Epithelial cell of proximal tubule (primary cell): ENCODE results near the gene STK38. TPM values are rescaled to one million over a fixed set of nuclear protein-coding genes. Genes with fewer than 3 reads are reported as not detected.
A peak's percentile ranks its signal among the peaks of the same experiment; 100 is the strongest.

Experiments used
- DNase-seq: peaks from one replicate; pipeline ENCODE4 v3.0.0-alpha.2; 2011; ENCODE audit warnings: low read depth
- H3K4me3 ChIP-seq: 2 replicates; pipeline ENCODE4 v1.5.1; 2011; ENCODE audit warnings: low read depth, mild to moderate bottlenecking, low read length
- CTCF ChIP-seq: conservative IDR thresholded peaks from 2 replicates; pipeline ENCODE4 v1.5.1; 2012; ENCODE audit warnings: low read depth, mild to moderate bottlenecking, low read length
- total RNA-seq: library from RNA; depleted of rRNA; stranded (reverse); fragments of >200 nt; gene quantifications from 2 replicates; pipeline ENCODE4 v1.2.3, GENCODE V29; 2015

STK38 gene
- total RNA-seq = 18.3 and 21.5 TPM in 2 replicates

DNA sequence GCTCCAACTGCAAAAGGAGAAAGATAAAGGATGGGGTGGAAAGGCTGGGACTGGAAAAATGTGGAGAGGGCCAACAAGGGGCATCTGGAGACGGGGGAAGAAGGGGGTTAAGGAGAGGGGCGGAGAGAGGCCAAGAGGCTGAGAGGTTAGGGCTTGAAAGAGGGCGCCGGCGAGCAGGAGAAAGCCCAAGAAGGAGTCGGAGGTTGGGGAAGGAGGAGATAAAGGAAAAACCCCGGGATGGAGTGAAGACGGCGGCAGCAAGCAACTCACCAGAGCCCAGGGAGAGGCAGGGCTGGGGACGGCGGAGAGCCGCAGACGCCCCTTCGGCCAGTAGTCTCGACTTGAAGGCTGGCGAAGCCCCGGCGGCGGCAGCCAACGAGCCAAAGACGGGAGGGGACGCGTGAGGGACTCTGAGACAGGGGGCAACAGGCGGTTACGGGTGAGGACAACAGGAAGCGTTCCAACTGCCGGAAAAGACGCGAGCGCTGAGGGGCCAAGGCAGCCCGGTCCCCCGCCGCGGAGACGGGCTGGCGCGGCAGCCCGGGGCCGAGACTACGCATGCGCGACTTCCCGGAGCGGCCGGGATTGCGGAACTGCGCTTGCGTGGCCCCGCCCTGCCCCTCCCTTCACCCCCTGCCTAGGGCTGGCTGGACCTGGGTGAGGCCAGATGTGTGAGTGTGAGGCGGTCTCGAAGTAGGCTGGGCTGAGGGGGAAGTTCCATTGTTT, at the start of gene STK38:
Gene STK38 (minus strand): TSS at position 560 of the 726 bp plus-strand sequence. CDS start 7,277 bp downstream, outside the sequence.
- TF ChIP-seq CTCF = peak; percentile 28
- peak within 1 kb of the TSS; percentile 89 for H3K4me3 ChIP-seq
- peak; percentile 23 for DNase-seq

GRCh38 chr6:36596356-36596755, 49.1 kb upstream of the STK38 start:
- no peak for DNase-seq
- TF ChIP-seq CTCF = no peak
- peak overlapping the region; percentile 93 for H3K4me3 ChIP-seq

GRCh38 chr6:36594816-36595643, 47.8 kb upstream of the STK38 start:
- DNase-seq = no peak
- no peak for TF ChIP-seq CTCF

GRCh38 chr6:36594029-36594815, 46.9 kb upstream of the STK38 start, which contains the start of gene SRSF3:
Gene SRSF3 (plus strand): TSS chr6:36594362. CDS start chr6:36596763, 2,401 bp downstream.
- TF ChIP-seq CTCF = peak; percentile 20
- peak; percentile 76 for DNase-seq
- H3K4me3 ChIP-seq = peak within 1 kb of the TSS; percentile 93

More at GRCh38 chr6:36594816-36595643, 47.8 kb upstream of the STK38 start:
- H3K4me3 ChIP-seq = peak overlapping the region; percentile 93

DNA sequence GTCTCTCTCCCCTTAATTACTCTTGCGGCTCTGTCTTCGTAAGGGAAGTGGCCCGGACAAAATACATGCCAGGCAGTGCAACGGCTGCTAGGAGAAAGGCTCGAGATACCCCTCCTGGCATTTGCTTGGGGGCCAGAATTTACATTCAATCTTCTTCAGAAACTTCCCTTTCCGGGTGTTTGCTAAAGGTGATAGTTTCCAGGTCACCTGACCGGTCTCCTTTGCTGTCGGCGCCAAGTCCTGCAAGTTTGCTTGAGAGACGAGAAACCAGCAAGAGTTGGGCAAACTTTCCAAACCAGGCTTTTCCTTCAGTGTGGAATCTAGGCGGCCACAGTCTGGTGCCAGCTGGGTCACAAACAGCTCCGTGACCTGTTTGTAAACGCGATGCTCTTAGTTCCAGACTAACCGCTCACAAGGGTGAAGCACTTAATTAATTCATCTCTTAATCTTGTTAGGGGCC, 46.3 kb upstream of the STK38 start:
- TF ChIP-seq CTCF = no peak

GRCh38 chr6:36592221-36592655, 45.0 kb upstream of the STK38 start:
- no peak for TF ChIP-seq CTCF
- no peak for DNase-seq
- H3K4me3 ChIP-seq = no peak overlapping the region

More for the DNA sequence above, 46.3 kb upstream of the STK38 start:
- H3K4me3 ChIP-seq = peak overlapping the region; percentile 93
- no peak for DNase-seq
